ENCODE results near the gene SPOUT1. TPM values are rescaled to one million over a fixed set of nuclear protein-coding genes. Genes with fewer than 3 reads are reported as not detected.

SPOUT1 gene
- total RNA-seq, 1 experiment from 2014 or later, result 70.4 TPM

DNA sequence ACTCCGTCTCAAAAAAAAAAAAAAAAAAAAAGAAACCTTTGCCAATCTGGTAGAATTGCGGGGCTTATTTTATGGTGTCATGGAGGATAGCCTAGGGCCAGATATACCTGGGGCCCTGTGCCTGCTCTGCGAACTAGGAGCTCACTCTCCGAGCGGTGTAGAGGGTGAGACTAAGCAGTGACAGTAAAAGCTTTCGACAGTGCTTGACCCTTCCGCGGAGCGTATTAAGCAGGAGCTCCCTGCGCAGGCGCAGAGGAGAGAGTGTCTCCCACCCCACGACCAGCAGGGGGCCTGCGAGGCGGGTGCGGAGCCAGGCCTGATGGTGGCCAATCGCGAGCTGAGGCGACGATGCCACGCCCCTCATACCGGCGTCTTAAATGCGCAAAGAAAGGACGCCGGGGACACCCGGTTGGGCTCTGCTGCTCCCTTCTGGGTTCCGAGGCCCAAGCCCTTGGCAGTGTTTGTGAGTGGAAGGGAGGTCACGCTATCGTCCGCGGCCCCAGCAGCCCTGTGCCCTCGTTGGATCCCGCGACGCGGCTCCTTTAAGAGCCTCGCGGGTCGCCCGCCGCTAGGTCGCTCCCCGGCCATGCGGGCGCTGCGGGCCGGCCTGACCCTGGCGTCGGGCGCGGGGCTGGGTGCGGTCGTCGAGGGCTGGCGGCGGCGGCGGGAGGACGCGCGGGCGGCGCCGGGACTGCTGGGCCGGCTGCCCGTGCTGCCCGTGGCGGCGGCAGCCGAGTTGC, 11.3 kb downstream of the SPOUT1 start, which contains the start of gene ENDOG (continued):
- TF ChIP-seq, protein P1, sequence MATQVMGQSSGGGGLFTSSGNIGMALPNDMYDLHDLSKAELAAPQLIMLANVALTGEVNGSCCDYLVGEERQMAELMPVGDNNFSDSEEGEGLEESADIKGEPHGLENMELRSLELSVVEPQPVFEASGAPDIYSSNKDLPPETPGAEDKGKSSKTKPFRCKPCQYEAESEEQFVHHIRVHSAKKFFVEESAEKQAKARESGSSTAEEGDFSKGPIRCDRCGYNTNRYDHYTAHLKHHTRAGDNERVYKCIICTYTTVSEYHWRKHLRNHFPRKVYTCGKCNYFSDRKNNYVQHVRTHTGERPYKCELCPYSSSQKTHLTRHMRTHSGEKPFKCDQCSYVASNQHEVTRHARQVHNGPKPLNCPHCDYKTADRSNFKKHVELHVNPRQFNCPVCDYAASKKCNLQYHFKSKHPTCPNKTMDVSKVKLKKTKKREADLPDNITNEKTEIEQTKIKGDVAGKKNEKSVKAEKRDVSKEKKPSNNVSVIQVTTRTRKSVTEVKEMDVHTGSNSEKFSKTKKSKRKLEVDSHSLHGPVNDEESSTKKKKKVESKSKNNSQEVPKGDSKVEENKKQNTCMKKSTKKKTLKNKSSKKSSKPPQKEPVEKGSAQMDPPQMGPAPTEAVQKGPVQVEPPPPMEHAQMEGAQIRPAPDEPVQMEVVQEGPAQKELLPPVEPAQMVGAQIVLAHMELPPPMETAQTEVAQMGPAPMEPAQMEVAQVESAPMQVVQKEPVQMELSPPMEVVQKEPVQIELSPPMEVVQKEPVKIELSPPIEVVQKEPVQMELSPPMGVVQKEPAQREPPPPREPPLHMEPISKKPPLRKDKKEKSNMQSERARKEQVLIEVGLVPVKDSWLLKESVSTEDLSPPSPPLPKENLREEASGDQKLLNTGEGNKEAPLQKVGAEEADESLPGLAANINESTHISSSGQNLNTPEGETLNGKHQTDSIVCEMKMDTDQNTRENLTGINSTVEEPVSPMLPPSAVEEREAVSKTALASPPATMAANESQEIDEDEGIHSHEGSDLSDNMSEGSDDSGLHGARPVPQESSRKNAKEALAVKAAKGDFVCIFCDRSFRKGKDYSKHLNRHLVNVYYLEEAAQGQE (IDR thresholded peaks at IDR 0.05; ENCODE audit: low read depth), result no peak
- TF ChIP-seq, protein P2, sequence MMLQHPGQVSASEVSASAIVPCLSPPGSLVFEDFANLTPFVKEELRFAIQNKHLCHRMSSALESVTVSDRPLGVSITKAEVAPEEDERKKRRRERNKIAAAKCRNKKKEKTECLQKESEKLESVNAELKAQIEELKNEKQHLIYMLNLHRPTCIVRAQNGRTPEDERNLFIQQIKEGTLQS (IDR thresholded peaks at IDR 0.05), result no peak

DNA sequence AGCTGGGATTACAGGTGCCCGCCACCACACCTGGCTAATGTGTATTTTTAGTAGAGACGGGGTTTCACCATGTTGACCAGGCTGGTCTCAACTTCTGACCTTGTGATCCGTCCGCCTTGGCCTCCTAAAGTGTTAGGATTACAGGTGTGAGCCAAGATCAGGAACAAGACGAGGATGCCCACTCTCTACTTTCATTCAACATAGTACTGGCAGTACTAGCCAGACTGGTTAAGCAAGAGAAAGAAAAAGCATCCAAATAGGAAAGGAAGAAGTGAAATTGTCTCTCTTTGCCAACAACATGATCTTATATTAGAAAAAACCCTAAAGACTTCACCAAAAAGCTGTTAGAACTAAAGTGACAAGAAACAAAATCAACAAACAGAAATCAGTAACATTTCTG, 18.7 kb downstream of the SPOUT1 start:
- Histone ChIP-seq H4K20me1 (ENCODE audit: insufficient read depth) (no peaks in the 10 kb centered on the region), H3K9me3 (ENCODE audit: control insufficient read depth in 1 of 2, insufficient read depth in 1 of 2, low read depth in 1 of 2, low read length in 2 of 2) (no peaks in the 10 kb centered on the region), H3K27ac (ENCODE audit: low read depth, low read length) (no peak overlapping the region), H2AFZ (ENCODE audit: low read depth, low read length, poor library complexity, severe bottlenecking) (no peak overlapping the region), H3K9me2 (ENCODE audit: insufficient read depth) (no peaks in the 10 kb centered on the region), H3K4me3 (replicated peaks in 1 of 2; ENCODE audit: low read depth in 1 of 2, low read length in 2 of 2) (no peak overlapping the region), H3K9ac (ENCODE audit: low read length) (no peak overlapping the region), H3K79me2 (ENCODE audit: insufficient read depth, low read length) (no peaks in the 10 kb centered on the region), H3K27me3 (ENCODE audit: insufficient read depth, low read length) (no peaks in the 10 kb centered on the region), H3K36me3 (ENCODE audit: control insufficient read depth in 1 of 2, insufficient read depth in 2 of 2, low read length in 2 of 2) (no peaks in the 10 kb centered on the region; a peak in 2 of 4 replicates), H3K4me1 (ENCODE audit: control insufficient read depth in 1 of 2, insufficient read depth in 2 of 2, low read length in 2 of 2) (no peaks in the 10 kb centered on the region), H3K4me2 (ENCODE audit: low read length) (no peak overlapping the region)
- DNase-seq (ENCODE audit: low read depth, low spot score) (no peak), ATAC-seq (no peak)
- intact Hi-C loops (cut with micrococcal nuclease), result no loop called here
- CTCF ChIA-PET, result no interaction called here
- BruUV-seq (replicated peaks), result no TSS peak
- RAD21 ChIA-PET (ENCODE audit: low non-redundant PET in 1 of 2, low total read pairs in 2 of 2, uncharacterized antibody in 2 of 2, unreplicated experiment in 2 of 2), result no interaction called here
- POLR2A ChIA-PET, result no interaction called here
- TF ChIP-seq ZNF274 (IDR thresholded peaks at IDR 0.05; ENCODE audit: low read depth, low read length), result no peak

All from HCT116 (cell line).